AG10803 (cell line): ENCODE results near the gene PTPRCAP.

Source experiments
- DNase-seq: peaks from one replicate; pipeline ENCODE4 v3.0.0; 2010; ENCODE audit warnings: low read depth
- H3K4me3 ChIP-seq: 2 replicates; pipeline ENCODE4 v1.5.1; 2011; ENCODE audit warnings: mild to moderate bottlenecking, low read length, control low read depth
- TF ChIP-seq, protein P1 (sequence below): conservative IDR thresholded peaks from 2 replicates; pipeline ENCODE4 v1.5.1; 2011; ENCODE audit warnings: mild to moderate bottlenecking, low read length, control low read depth, inconsistent platforms

PTPRCAP gene

GRCh38 chr11:67442504-67443404, 5.3 kb upstream of the PTPRCAP start:
- TF ChIP-seq, protein P1, sequence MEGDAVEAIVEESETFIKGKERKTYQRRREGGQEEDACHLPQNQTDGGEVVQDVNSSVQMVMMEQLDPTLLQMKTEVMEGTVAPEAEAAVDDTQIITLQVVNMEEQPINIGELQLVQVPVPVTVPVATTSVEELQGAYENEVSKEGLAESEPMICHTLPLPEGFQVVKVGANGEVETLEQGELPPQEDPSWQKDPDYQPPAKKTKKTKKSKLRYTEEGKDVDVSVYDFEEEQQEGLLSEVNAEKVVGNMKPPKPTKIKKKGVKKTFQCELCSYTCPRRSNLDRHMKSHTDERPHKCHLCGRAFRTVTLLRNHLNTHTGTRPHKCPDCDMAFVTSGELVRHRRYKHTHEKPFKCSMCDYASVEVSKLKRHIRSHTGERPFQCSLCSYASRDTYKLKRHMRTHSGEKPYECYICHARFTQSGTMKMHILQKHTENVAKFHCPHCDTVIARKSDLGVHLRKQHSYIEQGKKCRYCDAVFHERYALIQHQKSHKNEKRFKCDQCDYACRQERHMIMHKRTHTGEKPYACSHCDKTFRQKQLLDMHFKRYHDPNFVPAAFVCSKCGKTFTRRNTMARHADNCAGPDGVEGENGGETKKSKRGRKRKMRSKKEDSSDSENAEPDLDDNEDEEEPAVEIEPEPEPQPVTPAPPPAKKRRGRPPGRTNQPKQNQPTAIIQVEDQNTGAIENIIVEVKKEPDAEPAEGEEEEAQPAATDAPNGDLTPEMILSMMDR, result no peak
- no peak for DNase-seq
- peak overlapping the region; percentile 82 for H3K4me3 ChIP-seq

GRCh38 chr11:67441731-67442351, 4.4 kb upstream of the PTPRCAP start:
- DNase-seq, result no peak
- H3K4me3 ChIP-seq, result peak overlapping the region; percentile 82; the same call in 1 of the 2 replicates
- TF ChIP-seq, protein P1, result no peak

GRCh38 chr11:67441098-67441563, 3.6 kb upstream of the PTPRCAP start:
- no peak for DNase-seq
- TF ChIP-seq, protein P1, result no peak
- no peak overlapping the region for H3K4me3 ChIP-seq

DNA sequence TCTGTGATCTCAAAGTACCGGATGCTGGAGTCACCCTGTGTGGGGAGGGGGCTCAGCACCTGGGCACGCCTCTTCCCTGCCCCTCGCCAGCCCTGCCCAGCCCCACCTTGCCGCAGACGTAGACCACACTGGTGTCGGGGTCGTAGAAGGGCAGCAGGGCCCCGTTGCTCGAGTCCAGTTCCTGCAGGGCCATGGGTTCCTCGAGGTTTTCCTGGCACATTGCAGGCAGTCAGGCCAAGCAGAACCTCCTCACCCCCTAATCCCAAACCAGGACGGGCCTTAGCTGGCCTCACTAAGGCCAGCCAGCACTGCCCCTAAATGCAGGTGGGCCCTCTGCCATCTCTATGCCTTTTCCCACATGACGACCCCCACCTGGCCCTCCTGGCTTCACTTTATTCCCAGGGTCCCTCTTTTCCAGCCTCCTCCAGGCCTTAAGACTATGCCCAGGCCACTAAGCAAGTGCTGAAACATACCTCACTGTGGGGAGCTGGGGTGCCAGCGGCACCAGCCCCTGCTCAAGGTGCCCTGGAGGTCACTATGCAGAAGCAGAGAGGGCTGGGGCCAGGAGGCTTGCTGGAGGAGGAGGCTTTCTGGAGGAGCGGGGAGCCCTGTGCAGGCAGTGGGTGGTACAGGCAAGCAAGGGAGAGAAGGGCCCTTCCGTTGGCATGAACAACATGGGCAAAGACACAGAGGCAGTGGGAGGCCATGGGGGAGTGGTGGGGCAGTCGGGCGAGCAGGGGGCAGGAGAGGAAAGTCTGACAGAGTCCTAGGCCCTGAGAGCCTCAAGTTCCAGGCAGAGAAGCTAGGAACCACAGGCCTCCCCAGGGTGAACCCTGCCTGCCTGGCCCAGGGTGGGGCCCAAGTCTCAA, 3.0 kb upstream of the PTPRCAP start:
- no peak for DNase-seq
- H3K4me3 ChIP-seq, result no peak overlapping the region
- TF ChIP-seq, protein P1, result no peak

GRCh38 chr11:67439321-67440228, 2.1 kb upstream of the PTPRCAP start:
- no peak overlapping the region for H3K4me3 ChIP-seq
- TF ChIP-seq, protein P1, result peak; percentile 15; the same call in 1 of the 2 replicates
- DNase-seq, result peak; percentile 16
